OCI-LY7 (cell line): Measurements from ENCODE around the gene GATAD2B. TPM values are rescaled to one million over a fixed set of nuclear protein-coding genes. Genes with fewer than 3 reads are reported as not detected.

ENCODE experiments used
- BruUV-seq: library from RNA; stranded (reverse); fragments of 400-500 nt; replicated peaks from 2 replicates; lab custom pipeline; 2021; lab: Mats Ljungman, UMichigan
- CTCF ChIA-PET: fragments of 300-600 bp; sonication (Branson Sonifier 250); formaldehyde crosslinking; loops from one replicate; lab custom pipeline; 2022; ENCODE audit warnings: antibody characterized with exemption; ENCODE audit not compliant: unreplicated experiment; lab: Charles Lee
- POLR2A ChIA-PET: fragments of 300-600 bp; sonication (Branson Sonifier 250); formaldehyde crosslinking; loops from one replicate; lab custom pipeline; 2022; ENCODE audit warnings: antibody characterized with exemption; lab: Charles Lee
- DNase-seq: peaks from one replicate; pipeline ENCODE4 v3.0.0-alpha.2; 2015; ENCODE audit warnings: low spot score
- H2AFZ ChIP-seq: fragments of 200-600 bp; sonication (generic), shearing (Covaris generic); 2 replicates; pipeline ENCODE4 v1.6.1; 2014; ENCODE audit warnings: mild to moderate bottlenecking, antibody characterized with exemption, low read length, moderate library complexity
- H3K27ac ChIP-seq: fragments of 200-600 bp; sonication (generic); 2 replicates; pipeline ENCODE4 v1.5.1; 2014; ENCODE audit warnings: mixed run types, low read depth, mild to moderate bottlenecking, moderate library complexity, low read length, inconsistent platforms; ENCODE audit not compliant: poor library complexity, severe bottlenecking
- H3K36me3 ChIP-seq: fragments of 200-600 bp; sonication (generic); 2 replicates; pipeline ENCODE4 v1.6.1; 2014; ENCODE audit warnings: mild to moderate bottlenecking, antibody characterized with exemption, low read length, moderate library complexity, mixed read lengths; ENCODE audit not compliant: insufficient read depth
- H3K4me1 ChIP-seq: fragments of 200-600 bp; sonication (generic); 2 replicates; pipeline ENCODE4 v1.5.1; 2014; ENCODE audit warnings: mild to moderate bottlenecking, low read length; ENCODE audit not compliant: insufficient read depth, poor library complexity, severe bottlenecking
- H3K4me2 ChIP-seq: fragments of 200-600 bp; sonication (generic); 2 replicates; pipeline ENCODE4 v1.6.1; 2014; ENCODE audit warnings: mild to moderate bottlenecking, low read length
- H3K4me3 ChIP-seq: fragments of 200-600 bp; sonication (generic); 2 replicates; pipeline ENCODE4 v1.5.1; 2014; ENCODE audit warnings: mild to moderate bottlenecking, low read depth, low read length; ENCODE audit not compliant: poor library complexity, severe bottlenecking
- H3K79me2 ChIP-seq: fragments of 200-600 bp; sonication (generic); 2 replicates; pipeline ENCODE4 v1.6.1; 2016; ENCODE audit warnings: low read depth, mild to moderate bottlenecking, low read length, moderate library complexity, mixed read lengths; ENCODE audit not compliant: insufficient read depth
- H3K9me2 ChIP-seq: fragments of 200-600 bp; sonication (generic); 2 replicates; pipeline ENCODE4 v1.6.1; 2016; ENCODE audit warnings: mild to moderate bottlenecking, low read length, mixed read lengths; ENCODE audit not compliant: insufficient read depth
- H3K9me3 ChIP-seq: fragments of 200-600 bp; sonication (generic); 2 replicates; pipeline ENCODE4 v1.6.1; 2014; ENCODE audit warnings: mild to moderate bottlenecking, mixed run types, low read length, mixed read lengths
- H4K20me1 ChIP-seq: fragments of 200-600 bp; sonication (generic); 2 replicates; pipeline ENCODE4 v1.6.1; 2014; ENCODE audit warnings: mild to moderate bottlenecking, antibody characterized with exemption, low read length, moderate library complexity, mixed read lengths; ENCODE audit not compliant: insufficient read depth
- CTCF ChIP-seq: fragments of 200-600 bp; sonication (generic); conservative IDR thresholded peaks from 2 replicates; pipeline ENCODE4 v1.5.1; 2014; ENCODE audit warnings: mild to moderate bottlenecking, antibody characterized with exemption, low read length, moderate library complexity, mixed read lengths
- EZH2phosphoT487 ChIP-seq: fragments of 200-600 bp; sonication (generic); IDR thresholded peaks from 2 replicates; pipeline ENCODE4 v1.6.1; 2018; ENCODE audit warnings: low read depth, borderline replicate concordance, mild to moderate bottlenecking, mixed run types, antibody characterized with exemption, low read length, moderate library complexity, mixed read lengths
- intact Hi-C: fragments of 100-400 bp; cut with micrococcal nuclease; formaldehyde crosslinking; loops from one replicate; pipeline ENCODE4 v1.10.0; 2022; ENCODE audit not compliant: unreplicated experiment
- total RNA-seq, 2 experiments: library from RNA; depleted of rRNA in 1 of 2; stranded (reverse); fragments of >200 nt in 1 of 2; shearing (Covaris generic) in 1 of 2; gene quantifications; 2 replicates each; pipeline ENCODE4 v1.2.3, GENCODE V29; 2014 to 2022

Gene GATAD2B
- total RNA-seq, 2 experiments from 2014 or later = 11.2 to 65.2 TPM

GRCh38 chr1:153779781-153780541, 142.8 kb downstream of the GATAD2B start:
- Histone ChIP-seq H3K4me1 (peaks cover 29% of the 10 kb centered on the region), H3K4me3 (no peak overlapping the region), H3K4me2 (no peak overlapping the region), H2AFZ (no peak overlapping the region), H3K27ac (no peak overlapping the region), H3K9me3 (no peaks in the 10 kb centered on the region), H3K36me3 (no peaks in the 10 kb centered on the region), H3K79me2 (no peaks in the 10 kb centered on the region), H4K20me1 (no peaks in the 10 kb centered on the region), H3K9me2 (no peaks in the 10 kb centered on the region)
- POLR2A ChIA-PET = no interaction called here
- CTCF ChIA-PET = no interaction called here
- no TSS peak for BruUV-seq
- no peak for TF ChIP-seq CTCF
- intact Hi-C loops = no loop called here
- no peak for DNase-seq

DNA sequence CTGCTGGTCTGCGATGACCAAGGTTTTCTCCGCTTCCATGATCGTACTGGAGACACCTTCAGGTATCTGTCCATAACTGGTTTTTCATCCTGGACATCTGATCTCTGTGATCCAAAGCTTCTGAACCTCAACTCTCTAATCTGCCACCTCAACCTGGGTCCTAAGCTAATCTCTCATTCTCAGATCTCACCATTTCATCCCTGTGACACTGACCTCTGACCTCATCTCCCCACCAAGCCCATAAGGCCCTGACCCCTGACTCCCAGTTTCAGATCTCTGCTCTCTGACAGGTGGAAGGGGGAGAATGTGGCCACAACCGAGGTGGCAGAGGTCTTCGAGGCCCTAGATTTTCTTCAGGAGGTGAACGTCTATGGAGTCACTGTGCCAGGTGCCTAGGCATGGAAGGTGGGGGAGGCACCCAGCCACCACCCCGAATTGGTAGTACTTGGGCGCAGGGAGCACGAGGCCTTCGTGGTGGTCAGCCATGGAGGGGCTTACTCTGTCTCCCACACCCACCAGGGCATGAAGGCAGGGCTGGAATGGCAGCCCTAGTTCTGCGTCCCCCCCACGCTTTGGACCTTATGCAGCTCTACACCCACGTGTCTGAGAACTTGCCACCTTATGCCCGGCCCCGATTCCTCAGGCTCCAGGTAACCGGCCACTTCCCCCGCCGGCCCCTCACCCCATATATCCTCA, 143.8 kb downstream of the GATAD2B start:
- H3K4me2 ChIP-seq = no peak overlapping the region
- H3K27ac ChIP-seq = no peak overlapping the region
- ChIA-PET CTCF (no interaction called here), POLR2A (no interaction called here)
- H3K9me3 ChIP-seq = no peaks in the 10 kb centered on the region
- no peaks in the 10 kb centered on the region for H4K20me1 ChIP-seq
- intact Hi-C loops = no loop called here
- no peaks in the 10 kb centered on the region for H3K79me2 ChIP-seq
- TF ChIP-seq EZH2phosphoT487 (no peak), CTCF (no peak)
- DNase-seq = no peak
- no TSS peak for BruUV-seq
- peaks cover 26% of the 10 kb centered on the region for H3K4me1 ChIP-seq
- H3K4me3 ChIP-seq = no peak overlapping the region
- H2AFZ ChIP-seq = no peak overlapping the region
- peaks cover 4% of the 10 kb centered on the region; the same call in 1 of the 2 replicates for H3K36me3 ChIP-seq
- H3K9me2 ChIP-seq = no peaks in the 10 kb centered on the region
